Hepatocyte (in vitro differentiated cells): Measurements from ENCODE around the gene BCL11A. TPM values are rescaled to one million over a fixed set of nuclear protein-coding genes. Genes with fewer than 3 reads are reported as not detected.

Experiments
- DNase-seq: peaks from one replicate; pipeline ENCODE4 v3.0.0-alpha.2; 2016; ENCODE audit warnings: low spot score
- H2AFZ ChIP-seq: fragments of 200-600 bp; sonication (generic); 2 replicates; pipeline ENCODE4 v1.6.0; 2016; ENCODE audit warnings: antibody characterized with exemption, mild to moderate bottlenecking
- H3K27ac ChIP-seq: fragments of 200-600 bp; sonication (generic); 2 replicates; pipeline ENCODE4 v1.5.1; 2016; ENCODE audit warnings: mild to moderate bottlenecking
- H3K27me3 ChIP-seq: fragments of 200-600 bp; sonication (generic); 2 replicates; pipeline ENCODE4 v1.6.1; 2016
- H3K36me3 ChIP-seq: fragments of 200-600 bp; sonication (generic); replicated peaks from 2 replicates; pipeline ENCODE4 v1.5.1; 2016; ENCODE audit warnings: low read depth; ENCODE audit not compliant: insufficient read depth
- H3K4me1 ChIP-seq: fragments of 200-600 bp; sonication (generic); 2 replicates; pipeline ENCODE4 v1.5.1; 2016; ENCODE audit warnings: mild to moderate bottlenecking, moderate library complexity; ENCODE audit not compliant: insufficient read depth
- H3K4me2 ChIP-seq: fragments of 200-600 bp; sonication (generic); 2 replicates; pipeline ENCODE4 v1.6.0; 2016
- H3K4me3 ChIP-seq: fragments of 200-600 bp; sonication (generic); 2 replicates; pipeline ENCODE4 v1.5.1; 2016; ENCODE audit warnings: mild to moderate bottlenecking
- H3K79me2 ChIP-seq: fragments of 200-600 bp; sonication (generic); 2 replicates; pipeline ENCODE4 v1.6.0; 2017; ENCODE audit warnings: mild to moderate bottlenecking
- H3K9me2 ChIP-seq: fragments of 200-600 bp; sonication (generic); replicated peaks from 2 replicates; pipeline ENCODE4 v1.6.0; 2017; ENCODE audit warnings: mild to moderate bottlenecking; ENCODE audit not compliant: insufficient read depth
- H3K9me3 ChIP-seq: fragments of 200-600 bp; sonication (generic); 2 replicates; pipeline ENCODE4 v1.5.1; 2016; ENCODE audit warnings: low read depth, mild to moderate bottlenecking
- H4K20me1 ChIP-seq: fragments of 200-600 bp; sonication (generic); 2 replicates; pipeline ENCODE4 v1.6.0; 2016; ENCODE audit warnings: mild to moderate bottlenecking; ENCODE audit not compliant: insufficient read depth, poor library complexity, severe bottlenecking
- EZH2 ChIP-seq: fragments of 200-600 bp; sonication (generic); IDR thresholded peaks from 2 replicates; pipeline ENCODE4 v1.6.1; 2016; ENCODE audit warnings: antibody characterized with exemption, mild to moderate bottlenecking, borderline replicate concordance
- EZH2phosphoT487 ChIP-seq: fragments of 200-600 bp; sonication (generic); IDR thresholded peaks from one replicate; pipeline ENCODE4 v1.6.1; 2018; ENCODE audit warnings: antibody characterized with exemption, mild to moderate bottlenecking, low read depth, moderate library complexity; ENCODE audit not compliant: unreplicated experiment, severe bottlenecking
- WGBS: methylation state at CpG from one replicate; pipeline ENCODE4 v1.1.6; 2016; ENCODE audit warnings: low lambda C conversion rate; ENCODE audit errors: missing lambda C conversion rate; 5-methylcytosine and 5-hydroxymethylcytosine counted together
- polyA plus RNA-seq: library from polyadenylated mRNA; unstranded; fragments of >200 nt; fragmentation: Nextera tagmentation; extraction: Ambion mirVana; gene quantifications from 2 replicates; pipeline ENCODE4 v1.2.1, GENCODE V29; 2016
- total RNA-seq: library from RNA; depleted of rRNA; stranded (reverse); fragments of >200 nt; gene quantifications from 2 replicates; pipeline ENCODE4 v1.2.3, GENCODE V29; 2014
- TF ChIP-seq, protein P1 (sequence below): fragments of 200-600 bp; sonication (generic); IDR thresholded peaks from 2 replicates; pipeline ENCODE4 v1.5.1; 2016; ENCODE audit warnings: antibody characterized with exemption, mild to moderate bottlenecking; ENCODE audit not compliant: poor library complexity

The BCL11A gene
- total and polyA plus RNA-seq, 2 experiments from 2014 or later: 14.4 to 22.6 TPM

DNA sequence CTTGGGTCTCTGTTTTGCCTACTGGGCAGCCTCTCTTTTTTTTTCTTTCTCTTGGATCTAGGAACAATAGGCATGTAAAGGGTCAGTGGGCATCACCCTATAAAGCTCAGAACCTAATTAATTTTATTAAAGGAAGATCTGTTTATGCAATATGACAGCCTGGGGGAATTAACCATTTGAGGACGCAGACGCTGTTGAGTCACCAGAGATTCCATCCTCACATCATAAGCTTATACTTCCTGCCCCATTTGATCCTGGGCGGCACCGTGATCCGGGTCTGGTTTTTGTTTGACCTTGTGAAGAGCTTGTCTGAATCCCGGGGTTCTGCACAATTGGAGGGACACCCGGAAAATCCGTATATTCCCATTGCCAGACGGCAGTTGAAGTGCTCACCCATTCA is 16.8 kb upstream of the BCL11A start:
- 11% methylated on average over 9 of the region's 9 CpGs for WGBS
- TF ChIP-seq, protein P1, sequence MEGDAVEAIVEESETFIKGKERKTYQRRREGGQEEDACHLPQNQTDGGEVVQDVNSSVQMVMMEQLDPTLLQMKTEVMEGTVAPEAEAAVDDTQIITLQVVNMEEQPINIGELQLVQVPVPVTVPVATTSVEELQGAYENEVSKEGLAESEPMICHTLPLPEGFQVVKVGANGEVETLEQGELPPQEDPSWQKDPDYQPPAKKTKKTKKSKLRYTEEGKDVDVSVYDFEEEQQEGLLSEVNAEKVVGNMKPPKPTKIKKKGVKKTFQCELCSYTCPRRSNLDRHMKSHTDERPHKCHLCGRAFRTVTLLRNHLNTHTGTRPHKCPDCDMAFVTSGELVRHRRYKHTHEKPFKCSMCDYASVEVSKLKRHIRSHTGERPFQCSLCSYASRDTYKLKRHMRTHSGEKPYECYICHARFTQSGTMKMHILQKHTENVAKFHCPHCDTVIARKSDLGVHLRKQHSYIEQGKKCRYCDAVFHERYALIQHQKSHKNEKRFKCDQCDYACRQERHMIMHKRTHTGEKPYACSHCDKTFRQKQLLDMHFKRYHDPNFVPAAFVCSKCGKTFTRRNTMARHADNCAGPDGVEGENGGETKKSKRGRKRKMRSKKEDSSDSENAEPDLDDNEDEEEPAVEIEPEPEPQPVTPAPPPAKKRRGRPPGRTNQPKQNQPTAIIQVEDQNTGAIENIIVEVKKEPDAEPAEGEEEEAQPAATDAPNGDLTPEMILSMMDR: no peak
- no peak for TF ChIP-seq EZH2
- TF ChIP-seq EZH2phosphoT487: no peak
- Histone ChIP-seq H3K4me1 (peaks cover 6% of the 10 kb centered on the region), H3K9me2 (no peaks in the 10 kb centered on the region), H3K4me2 (peak overlapping the region; percentile 85), H3K27me3 (peaks cover 54% of the 10 kb centered on the region), H3K79me2 (no peaks in the 10 kb centered on the region), H3K9me3 (no peaks in the 10 kb centered on the region), H3K36me3 (no peaks in the 10 kb centered on the region), H2AFZ (no peak overlapping the region), H3K4me3 (peak overlapping the region; percentile 20), H3K27ac (no peak overlapping the region), H4K20me1 (no peaks in the 10 kb centered on the region)
- no peak for DNase-seq

DNA sequence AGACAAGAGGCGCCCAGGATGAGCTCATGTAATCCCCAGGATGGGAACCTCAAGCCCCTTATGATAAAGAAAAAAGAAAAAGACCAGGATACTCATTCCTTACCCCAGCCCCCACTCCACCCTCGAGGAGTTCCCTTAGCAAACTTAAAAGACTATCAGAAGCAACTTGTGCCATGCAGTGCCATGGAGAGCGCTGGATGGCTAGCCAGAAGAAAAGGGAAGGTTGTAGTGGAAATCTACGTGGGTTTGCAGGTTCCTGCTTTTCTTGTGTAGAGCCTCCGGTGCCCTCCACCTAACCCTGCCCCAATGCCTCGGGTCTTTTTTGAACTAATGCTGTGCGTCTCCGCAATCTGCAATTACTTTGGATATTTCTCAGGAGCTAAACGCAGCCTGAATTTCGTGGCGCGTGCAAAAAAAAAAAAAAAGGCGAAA is 16.2 kb upstream of the BCL11A start:
- TF ChIP-seq, protein P1: no peak
- no peak for TF ChIP-seq EZH2
- TF ChIP-seq EZH2phosphoT487: no peak
- whole genome bisulfite sequencing: 1% methylated on average over 13 of the region's 13 CpGs
- Histone ChIP-seq H3K9me3 (no peaks in the 10 kb centered on the region), H3K4me3 (peak overlapping the region; percentile 20), H3K4me2 (peak overlapping the region; percentile 85), H3K27me3 (peaks cover 54% of the 10 kb centered on the region), H2AFZ (peak overlapping the region; percentile 63), H3K36me3 (no peaks in the 10 kb centered on the region), H3K9me2 (no peaks in the 10 kb centered on the region), H3K4me1 (peaks cover 6% of the 10 kb centered on the region), H3K79me2 (no peaks in the 10 kb centered on the region), H4K20me1 (no peaks in the 10 kb centered on the region), H3K27ac (no peak overlapping the region)
- DNase-seq: no peak

DNA sequence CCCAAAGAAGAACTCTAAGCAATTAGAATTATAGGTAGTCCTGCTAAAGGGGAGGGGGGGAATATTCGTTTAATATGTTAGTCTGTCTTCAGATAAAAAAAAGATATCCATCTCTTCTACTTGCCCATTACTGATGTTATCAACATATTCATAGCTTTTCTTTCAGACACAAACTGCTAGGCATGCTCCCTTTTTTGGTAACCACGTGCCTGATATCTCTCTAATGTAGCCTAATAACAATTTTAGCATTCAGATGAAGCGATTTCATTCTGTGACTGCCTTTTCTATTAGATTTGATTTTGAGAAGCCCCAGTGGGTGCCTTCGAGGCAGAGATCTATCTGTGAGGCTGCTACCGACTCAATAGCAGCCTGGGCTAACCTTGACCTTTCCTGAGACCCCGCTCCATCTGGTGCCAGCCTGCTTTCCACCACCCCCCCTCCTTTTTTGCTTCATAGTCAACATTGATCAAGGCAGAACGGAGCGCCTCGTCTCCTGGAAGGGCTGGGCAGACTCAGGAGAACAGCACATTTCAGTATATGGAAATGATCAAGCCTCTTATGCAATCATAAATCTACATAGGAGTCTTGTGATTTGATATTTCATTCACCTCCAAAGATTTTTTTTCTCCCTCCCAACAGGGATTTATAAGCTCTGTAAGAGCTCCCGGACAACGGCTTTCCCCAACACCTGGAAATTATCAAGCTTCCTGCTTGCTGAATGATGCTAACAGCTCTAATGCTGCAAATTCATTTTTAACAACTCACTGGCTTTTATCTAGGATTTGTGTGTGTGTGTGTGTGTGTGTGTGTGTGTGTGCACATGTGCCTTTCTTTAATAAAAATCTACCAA is 14.7 kb upstream of the BCL11A start:
- WGBS: 34% methylated on average over 11 of the region's 11 CpGs
- Histone ChIP-seq H3K9me2 (no peaks in the 10 kb centered on the region), H3K4me2 (no peak overlapping the region)

More for the DNA sequence above, 14.7 kb upstream of the BCL11A start:
- Histone ChIP-seq H2AFZ (no peak overlapping the region), H3K4me3 (no peak overlapping the region), H3K9me3 (no peaks in the 10 kb centered on the region), H3K27ac (no peak overlapping the region), H3K27me3 (peaks cover 61% of the 10 kb centered on the region), H3K79me2 (no peaks in the 10 kb centered on the region), H3K36me3 (no peaks in the 10 kb centered on the region), H4K20me1 (no peaks in the 10 kb centered on the region), H3K4me1 (peaks cover 6% of the 10 kb centered on the region)
- no peak for DNase-seq
- TF ChIP-seq, protein P1: no peak
